ENCODE measurements around the gene SMC3.
"Not testable (repeated sequence)": the region's sequence is repeated elsewhere in the genome, so short reads cannot be mapped to it uniquely, and the experiment has no call there.

Gene SMC3

DNA sequence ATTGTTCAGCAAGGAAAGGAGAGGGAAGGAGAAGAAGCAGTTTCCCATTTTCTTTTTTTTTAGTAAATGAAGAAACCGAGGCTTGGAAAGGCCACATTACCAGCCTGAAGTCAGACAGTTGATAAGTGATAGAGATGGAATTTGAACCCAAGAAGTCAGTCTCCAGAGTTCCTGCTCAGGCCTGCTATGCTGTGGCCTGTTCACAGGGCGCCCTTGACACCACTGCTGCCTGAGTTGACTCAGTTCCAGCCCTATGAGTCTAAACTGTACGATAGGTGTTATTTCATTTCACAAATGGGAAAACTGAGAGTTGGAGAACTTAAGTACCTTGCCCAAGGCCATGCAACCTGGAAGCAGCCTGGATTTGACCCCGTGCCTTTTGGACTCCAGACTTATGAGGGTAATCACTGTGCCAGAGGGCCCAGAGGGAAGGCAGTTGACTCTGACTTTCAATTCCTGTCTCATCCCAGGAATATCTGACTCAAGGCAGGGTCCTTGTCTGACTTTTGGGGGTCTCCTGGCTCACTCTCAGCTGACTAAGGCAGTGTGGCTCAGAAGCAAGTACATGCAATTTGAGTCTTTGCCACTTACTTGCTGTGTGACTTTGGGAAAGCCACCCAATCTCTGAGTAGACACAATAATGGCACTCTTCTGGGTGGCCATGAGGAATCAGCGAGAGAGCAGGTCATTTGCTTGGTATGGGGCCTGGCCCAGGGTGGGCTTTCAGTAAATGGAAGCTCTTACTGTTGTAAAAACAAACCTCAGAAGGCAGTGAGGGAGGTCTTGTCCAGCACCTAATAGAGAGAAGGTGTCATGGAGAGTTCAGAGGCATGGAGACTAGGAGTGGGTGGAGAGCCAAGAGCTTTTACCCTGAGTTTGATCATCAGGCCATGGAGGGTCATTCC is 58.7 kb downstream of the SMC3 start:
- no peak for DNase-seq (ENCODE audit: low read depth)

DNA sequence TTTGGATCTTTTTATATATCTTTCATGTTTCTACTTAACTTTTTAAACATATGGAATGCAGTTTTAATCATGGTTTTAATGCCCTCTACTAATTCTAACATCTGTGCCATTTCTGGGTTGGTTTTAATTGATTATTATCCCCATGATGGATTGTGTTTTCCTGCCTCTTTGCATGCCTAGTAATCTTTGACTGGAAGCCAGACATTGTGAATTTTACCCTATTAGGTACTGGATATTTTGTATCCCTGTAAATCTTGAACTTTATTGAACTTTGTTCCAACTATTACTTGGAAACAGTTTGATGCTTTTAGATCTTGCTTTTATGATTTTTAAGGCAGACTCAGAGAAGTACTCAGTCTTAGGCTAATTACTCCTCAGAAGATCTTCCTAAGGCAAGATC is 60.7 kb downstream of the SMC3 start:
- DNase-seq (ENCODE audit: low read depth): no peak

DNA sequence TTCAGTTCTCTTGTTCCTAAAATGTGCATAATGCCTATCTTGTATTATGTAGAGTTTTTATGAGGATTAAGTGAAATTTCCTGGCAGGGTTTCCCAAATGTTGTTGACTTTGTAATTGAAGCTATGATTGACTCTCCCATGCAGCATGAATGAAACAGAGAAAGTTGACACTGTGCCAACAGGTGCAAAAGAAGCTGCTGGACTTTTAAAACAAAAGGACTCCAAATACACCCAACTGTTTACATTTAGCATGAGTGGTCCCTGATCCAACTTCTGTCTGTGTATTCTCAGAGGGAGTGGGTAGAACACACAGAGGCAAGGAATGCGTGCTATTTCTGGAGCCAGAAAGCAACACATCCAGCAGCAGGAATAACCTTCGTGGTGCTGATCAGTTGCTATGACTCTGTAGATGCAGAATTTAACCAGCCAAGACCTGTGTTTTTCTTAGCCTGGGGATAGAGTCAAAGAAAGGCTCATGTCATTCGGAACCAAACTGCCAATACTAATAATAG is 62.2 kb downstream of the SMC3 start:
- DNase-seq (ENCODE audit: low read depth): no peak

DNA sequence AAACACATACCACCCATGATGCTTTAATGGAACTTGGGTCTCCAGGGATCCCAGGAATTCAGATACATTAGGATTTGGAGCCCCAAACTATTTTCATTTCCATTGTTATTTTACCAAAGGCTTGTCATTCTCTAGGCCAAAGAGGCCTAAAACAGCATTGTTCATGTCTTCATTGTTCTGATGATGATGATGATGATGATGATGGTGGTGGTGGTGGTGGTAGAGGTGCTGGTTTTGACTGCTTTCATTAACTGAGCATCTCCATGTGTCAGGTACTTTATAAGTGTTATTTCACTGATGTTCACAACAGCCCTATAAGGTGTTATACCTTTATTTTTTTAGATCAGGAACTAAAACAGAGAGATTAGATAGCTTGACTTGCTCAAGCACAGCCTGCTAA is 64.4 kb downstream of the SMC3 start:
- no peak for DNase-seq (ENCODE audit: low read depth)

DNA sequence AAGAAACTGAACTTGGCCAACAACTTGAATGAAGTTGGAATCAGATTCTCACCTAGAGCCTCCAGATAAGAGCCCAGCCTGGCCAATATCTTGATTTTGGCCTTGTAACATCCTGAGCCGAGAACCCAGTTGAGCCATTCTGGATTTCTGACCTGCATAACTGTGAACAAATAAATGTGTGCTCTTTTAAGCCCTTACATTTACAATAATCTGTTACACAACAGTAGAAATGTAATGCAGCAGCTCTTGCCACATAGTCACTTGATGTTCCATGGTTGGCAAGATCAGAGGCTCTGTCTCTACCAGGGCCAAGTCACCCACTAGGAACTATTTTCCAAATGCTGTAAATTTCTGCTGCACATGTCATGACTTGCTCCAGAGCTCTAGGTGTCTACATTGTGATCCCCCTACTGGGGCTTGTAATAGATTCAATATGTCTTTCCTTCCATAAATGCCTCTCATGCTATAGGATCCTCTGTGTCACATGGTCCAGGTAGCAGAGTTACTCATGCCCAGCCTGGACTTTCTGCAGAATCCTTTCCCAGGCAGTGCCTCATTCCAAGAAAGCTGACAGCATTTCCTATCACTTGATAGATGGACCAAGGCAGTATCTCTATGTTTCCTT is 65.2 kb downstream of the SMC3 start:
- DNase-seq (ENCODE audit: low read depth): no peak

DNA sequence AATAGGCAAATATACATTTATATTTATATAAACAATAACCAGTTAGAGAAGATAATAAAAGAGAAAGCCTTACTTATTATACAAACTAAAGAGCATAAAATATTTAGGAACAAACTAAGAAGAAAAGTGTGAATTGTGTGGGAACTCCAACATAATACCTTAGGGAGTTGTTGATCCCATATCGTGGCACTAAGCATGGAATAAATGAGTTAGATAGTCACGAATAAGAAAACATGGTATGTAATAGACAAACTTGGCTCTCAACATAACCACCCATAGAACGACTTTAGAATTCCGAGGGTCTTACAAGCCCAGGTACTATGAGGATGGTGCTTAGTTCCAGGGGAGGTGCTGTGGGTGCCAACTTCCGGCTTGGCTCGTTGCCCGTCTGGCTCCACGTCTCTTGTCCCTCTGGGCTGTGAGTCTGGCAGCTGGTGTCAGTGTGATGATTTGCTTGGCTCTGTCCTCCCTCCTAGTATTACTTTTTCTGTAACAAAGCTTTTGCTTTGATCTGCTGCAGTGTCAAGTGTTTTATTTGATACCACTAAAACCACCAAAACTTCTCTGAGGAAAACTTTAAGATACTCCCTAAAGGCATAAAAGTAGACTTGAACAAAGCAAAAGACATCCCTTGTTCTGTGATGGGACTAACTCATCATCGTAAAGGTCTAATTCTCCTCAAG is 67.2 kb downstream of the SMC3 start:
- DNase-seq (ENCODE audit: low read depth): no peak

DNA sequence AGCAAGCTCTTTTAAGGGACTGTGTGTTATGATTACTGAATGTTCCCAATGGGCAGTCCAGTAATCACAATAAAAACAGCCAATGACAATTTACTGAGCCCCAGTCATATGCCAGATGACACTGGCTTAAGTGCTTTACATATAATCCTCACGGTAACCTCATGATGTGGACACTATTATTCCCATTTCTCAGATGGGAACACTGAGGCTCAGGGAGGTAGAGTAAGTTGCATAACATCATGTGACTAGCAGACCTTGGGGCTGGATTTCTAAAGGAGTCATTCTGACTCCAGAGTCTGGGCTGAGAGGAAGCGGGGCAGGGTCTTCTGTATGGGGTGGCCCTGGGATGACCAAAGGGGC is 69.1 kb downstream of the SMC3 start:
- DNase-seq (ENCODE audit: low read depth): no peak

DNA sequence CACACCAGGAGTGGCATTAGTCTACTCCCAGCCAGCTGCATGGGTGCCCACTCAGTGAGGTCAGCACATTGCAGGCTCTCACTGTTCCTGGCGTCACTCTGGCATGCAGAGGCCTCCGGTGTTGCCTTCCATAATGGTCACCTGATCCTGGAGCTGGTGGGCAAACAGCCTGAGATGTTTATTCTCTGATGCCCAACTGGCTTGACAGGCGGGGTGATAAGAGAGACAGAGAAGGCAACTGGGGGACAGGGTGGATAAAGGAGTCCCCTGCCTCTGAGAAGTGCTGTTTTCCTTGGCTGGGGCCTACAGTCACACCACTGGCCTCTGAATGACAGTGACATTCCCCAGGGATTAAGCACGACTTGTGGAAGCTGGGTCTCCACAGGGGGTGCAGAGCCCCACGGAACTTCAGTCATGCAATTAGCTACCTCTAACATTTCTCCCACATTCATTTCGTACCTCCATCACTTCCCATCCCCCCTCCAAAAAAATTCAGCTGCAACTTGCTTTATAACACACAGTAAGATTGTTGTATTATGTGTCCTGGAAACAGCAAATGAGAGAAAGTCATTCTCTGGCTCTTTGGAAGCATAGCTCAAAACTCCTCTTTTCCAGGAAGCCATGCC is 69.5 kb downstream of the SMC3 start:
- DNase-seq (ENCODE audit: low read depth): no peak

DNA sequence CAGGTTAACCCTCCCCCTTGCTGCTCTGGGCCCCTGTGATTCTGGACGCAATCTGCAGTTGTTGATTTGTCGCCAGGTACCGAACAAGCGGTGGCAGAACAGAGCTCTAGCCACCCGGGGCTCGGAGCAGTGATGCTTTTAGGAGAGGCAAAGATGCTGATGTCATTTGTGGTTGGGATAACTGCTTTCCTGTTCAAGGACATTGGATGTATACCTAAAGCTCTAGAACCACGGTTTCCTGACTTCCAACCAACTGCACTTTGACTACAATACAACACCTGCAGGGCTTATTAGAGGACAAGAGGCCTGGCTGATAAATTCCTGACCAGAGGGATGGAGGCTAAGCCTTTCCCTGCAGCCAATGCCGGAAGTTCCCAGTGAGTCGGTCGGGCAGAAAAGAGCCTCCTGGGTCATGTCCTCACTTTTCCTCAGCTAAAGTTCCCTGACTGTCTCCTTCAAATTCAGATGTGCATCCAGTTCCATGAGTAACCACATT is 70.1 kb downstream of the SMC3 start:
- DNase-seq (ENCODE audit: low read depth): no peak

DNA sequence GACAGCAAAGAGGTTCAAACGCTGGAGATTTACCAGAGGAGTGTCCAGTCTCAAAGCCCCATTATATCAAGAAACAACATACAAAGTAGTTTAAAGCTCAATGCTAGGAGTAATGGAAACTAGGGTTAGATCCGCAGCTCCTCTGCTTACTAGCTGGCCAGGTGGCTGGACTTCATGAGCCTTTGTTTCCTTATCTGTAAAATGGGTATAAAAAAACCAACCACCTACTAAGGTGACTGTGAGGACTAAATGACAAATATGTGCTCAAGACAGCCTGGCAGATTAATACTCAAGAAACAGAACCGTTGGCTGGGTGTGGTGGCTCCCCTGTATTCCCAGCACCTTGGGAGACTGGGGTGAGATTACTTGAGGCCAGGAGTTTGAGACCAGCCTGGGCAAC is 70.8 kb downstream of the SMC3 start:
- DNase-seq (ENCODE audit: low read depth): no peak

DNA sequence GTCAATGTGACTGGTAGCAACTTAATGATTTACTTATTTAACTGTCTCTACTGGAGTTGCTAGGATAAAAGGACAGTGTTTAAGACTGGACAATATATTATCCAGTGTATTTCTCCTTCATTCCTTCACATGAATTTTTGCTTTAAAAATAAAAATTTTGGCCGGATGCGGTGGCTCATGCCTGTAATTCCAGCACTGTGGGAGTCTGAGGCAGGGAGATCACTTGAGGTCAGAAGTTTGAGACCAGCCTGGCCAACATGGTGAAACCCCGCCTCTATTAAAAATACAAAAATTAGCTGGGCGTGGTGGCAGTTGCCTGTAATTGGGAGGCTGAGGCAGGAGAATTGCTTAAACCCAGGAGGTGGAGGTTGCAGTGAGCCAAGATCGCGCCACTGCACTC is 71.6 kb downstream of the SMC3 start:
- DNase-seq (ENCODE audit: low read depth): not testable (repeated sequence)

DNA sequence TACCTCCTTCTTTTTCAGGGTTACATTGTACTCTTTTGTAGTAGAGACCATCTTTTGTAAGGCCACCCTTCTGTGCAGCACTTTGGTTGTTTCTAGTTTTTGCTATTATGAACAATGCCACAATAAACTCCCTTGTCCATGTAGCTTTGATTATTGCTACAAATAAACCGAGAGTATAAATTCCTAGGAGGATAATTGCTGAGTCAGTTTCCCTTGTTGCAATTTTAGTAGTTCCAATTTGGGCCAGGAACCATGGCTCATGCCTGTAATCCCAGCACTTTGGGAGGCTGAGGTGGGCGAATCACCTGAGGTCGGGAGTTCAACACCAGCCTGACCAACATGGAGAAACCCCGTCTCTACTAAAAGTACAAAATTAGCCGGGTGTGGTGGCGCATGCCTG is 72.4 kb downstream of the SMC3 start:
- not testable (repeated sequence) for DNase-seq (ENCODE audit: low read depth)

DNA sequence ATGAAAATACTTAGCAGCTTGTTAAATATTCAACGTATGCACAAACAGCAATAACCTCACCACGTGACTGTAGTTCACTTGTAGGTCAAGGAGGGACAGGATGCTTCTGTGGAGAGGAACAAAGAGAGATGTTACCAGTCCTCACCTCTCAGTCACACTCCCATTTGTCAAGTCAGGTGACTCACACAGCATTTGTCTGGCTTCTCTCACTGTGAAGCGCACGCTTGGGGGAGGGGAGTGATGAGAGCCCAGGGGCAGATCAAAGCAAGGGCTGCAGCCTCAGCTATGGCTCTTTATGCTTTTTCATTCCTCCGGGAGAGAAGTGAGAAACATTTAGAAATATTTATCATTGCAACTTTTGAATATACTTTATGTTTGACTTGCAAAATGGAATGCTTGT is 73.8 kb downstream of the SMC3 start:
- peak; percentile 30 for DNase-seq (ENCODE audit: low read depth)

DNA sequence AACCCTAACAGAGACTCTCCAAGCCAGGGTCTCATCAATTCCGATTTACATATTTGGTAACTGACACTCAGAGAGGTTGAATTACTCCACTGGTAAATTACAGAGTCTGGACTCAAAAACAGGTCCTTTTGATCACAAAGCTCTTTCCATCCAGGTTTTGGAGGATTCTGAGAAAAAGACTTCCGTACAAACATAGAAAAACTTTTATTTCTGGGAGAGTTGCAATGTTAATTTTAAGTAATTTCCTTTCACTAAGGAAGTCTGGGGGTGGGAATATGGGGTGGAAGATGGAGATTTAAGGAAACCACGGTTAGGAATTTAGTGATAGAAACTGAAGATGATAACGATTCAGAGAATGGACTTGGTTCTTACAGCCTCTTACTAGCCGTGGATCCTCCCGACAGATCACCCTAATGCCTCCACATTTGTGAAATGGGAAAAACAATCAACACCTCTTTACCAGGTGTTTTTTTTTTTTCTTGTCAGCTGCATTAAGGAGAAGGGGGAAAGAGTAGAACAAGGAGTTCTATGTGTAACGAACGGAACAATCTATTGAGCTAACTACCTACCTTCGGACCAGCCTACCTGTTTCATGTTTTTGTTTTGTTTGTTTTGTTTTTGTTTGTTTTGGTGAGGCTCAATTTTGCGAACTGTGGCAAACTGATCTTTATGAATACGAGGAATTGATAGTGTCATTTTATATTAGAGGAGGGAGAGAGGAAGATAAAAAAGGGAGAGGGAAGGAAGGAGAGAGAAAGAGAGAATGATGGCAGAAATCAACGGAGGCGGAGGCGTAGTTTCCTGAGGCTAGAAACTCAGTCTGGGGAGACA is 74.9 kb downstream of the SMC3 start:
- no peak for DNase-seq (ENCODE audit: low read depth)

DNA sequence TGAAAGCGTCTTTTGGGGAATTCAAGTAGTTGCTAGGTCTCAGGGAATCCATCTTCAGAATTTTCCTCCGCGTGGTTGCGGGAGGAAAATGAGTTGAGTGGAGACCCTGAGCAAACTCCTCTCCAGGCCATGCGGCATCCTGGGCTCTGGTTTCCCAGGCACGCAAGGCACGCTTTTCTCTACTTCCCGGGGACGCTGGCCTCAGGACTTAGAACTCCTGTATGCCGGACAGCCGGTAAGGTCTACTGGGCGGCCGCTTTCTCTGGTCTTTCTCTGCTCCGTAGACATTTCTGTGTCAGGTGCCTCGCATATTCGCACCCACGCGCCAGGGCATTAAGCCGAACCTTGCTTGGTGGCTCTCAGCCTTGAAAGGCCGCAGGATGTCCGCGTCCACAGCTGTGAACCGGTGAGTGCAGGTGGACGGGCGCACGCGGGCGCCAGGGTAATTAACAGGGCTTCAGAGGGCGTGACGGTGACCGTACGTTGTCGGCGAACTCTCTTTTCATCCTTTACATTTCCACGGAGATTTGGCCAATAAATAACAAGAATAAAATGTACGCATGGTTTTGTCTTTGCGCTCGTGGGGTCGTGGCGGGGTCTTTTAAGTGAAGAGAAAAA is 75.6 kb downstream of the SMC3 start:
- no peak for DNase-seq (ENCODE audit: low read depth)

DNA sequence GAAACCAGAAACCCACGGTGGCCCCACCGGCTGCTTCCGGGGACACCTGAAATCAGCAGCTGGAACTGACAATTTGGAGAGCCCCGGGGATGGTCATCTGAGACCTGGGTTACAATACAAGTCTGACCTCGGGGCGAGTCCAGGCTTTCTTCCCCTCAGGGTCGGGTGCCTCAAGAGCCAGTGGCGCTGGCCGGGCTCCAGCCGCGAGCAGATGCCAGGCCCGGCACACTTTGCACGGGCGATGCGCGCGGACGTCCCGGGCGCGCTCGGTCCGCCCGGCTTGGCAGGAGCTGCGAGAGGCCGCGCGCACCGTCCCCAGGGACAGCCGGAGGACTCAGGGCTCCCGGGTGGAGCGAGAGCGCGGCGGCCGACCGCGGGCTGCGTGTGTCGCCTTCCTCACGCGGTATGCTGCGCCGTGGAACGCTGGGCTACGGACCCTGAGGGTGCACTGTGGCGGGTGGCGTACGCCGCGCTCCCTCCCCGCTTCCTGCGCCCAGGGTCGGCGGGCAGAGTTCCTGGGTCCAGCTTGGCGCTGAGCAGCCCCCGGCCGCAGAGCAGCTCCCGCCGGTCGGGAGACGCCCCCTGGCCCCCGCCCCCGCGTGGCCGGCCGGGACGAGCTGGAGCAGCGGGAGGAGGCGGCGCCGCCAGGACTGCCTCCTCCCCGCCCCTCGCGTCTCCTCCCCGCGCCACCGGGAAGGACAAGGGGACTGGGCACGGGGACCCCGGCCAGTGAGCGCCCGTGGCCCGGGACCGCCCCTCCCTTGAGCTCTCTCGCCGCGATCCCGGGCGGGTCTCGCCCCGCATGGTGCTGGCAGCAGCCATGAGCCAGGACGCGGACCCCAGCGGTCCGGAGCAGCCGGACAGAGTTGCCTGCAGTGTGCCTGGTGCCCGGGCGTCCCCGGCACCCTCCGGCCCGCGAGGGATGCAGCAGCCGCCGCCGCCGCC is 76.4 kb downstream of the SMC3 start, which contains the start of gene RBM20:
Gene RBM20 (plus strand): TSS at position 684 of the 945 bp plus-strand sequence. CDS start 119 bp downstream, at position 803.
- no peak for DNase-seq (ENCODE audit: low read depth)

DNA sequence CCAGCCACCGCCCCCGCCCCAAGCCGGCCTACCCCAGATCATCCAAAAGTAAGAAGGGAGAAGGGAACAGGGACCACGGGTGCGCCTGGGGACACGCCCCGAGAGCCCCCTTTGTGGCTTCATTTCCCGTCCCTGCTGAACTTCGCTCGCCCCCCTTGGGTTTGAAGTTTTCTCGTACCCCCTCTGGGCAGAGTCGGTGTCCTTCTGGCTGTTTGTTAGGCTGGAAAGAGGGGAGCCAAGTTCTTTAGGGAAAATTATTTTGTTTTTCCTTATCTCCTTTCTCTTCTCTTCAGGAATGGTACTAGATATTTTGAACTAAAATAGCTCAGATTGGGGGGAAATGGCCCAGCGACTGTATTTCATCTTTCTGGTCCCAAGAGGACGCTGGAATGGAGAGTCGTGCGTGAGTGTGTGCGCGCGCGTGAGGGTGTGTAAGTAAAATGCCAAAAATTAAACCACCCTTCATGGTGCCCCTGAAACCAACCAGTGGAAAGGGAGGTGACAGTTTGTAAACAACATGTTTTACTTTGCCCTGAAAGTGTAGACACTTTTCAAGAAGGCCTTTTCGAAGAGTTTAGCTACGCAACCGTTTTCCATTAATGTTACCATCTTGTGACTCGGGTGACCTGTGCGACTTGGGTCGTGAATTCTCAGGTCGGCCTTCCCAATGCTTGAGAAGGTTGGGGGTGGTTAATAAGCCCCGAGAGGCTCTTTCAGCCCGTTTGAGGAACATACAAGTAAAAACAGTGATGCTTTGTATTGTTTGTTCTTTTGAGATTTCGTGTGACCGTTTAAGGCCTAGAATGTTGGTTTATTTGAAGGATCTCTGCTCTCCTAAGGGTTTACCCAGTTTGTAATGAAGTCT is 77.3 kb downstream of the SMC3 start:
- no peak for DNase-seq (ENCODE audit: low read depth)

DNA sequence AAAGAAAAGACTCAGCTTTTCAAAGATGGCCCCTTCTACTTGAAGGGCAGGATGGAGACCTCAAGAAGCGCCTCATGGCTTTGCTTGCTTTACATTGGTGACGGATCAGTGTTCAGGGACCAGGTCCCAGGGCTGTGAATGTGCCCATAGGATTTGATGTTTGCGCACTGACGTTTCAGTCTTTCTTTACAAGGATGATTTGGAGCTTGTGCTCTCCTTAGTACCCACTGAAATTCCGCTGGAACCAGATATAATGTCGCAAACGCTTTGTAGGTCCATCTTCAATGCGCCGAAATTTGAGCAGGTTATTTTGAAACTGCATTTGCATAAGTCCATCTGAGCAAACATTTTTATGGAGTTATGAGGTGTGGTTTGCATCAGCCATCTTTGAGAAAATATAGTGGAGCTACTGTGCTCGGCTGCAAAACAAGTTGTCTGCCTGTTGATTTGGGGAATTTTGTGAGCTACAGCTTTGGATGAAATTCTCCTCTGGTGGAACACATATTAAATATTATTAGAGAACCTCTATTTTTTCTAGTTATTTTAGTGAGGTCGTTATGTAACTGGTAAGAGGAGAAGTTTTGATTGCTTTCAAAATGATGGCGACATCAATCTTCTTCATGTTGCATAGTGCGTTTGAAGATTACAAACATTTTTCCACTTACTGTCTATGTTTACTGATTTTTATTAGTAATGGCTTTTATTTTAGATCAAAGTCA is 79.1 kb downstream of the SMC3 start:
- DNase-seq (ENCODE audit: low read depth): no peak
